Measurements from ENCODE around the gene BMAL2.

Gene BMAL2

GRCh38 chr12:27355979-27356378 is 23.3 kb downstream of the BMAL2 start:
- FAIRE-seq = no peak
- TF ChIP-seq CTCF (IDR thresholded peaks at IDR 0.05; ENCODE audit: insufficient read depth, missing control alignments) = no peak
- DNase-seq (ENCODE audit: insufficient read length, low spot score) = no peak

GRCh38 chr12:27359578-27360340 is 27.1 kb downstream of the BMAL2 start:
- DNase-seq (ENCODE audit: insufficient read length, low spot score) (no peak), FAIRE-seq (no peak)
- TF ChIP-seq CTCF (IDR thresholded peaks at IDR 0.05; ENCODE audit: insufficient read depth, missing control alignments) = no peak

- FAIRE-seq (no peak), DNase-seq (ENCODE audit: insufficient read length, low spot score) (no peak)
- TF ChIP-seq CTCF (IDR thresholded peaks at IDR 0.05; ENCODE audit: insufficient read depth, missing control alignments) = no peak
Observed at GRCh38 chr12:27361372-27361771, 28.7 kb downstream of the BMAL2 start.

- FAIRE-seq (no peak), DNase-seq (ENCODE audit: insufficient read length, low spot score) (no peak)
- no peak for TF ChIP-seq CTCF (IDR thresholded peaks at IDR 0.05; ENCODE audit: insufficient read depth, missing control alignments)
Observed at GRCh38 chr12:27366621-27367020, 34.0 kb downstream of the BMAL2 start.

- no peak for DNase-seq (ENCODE audit: insufficient read length, low spot score)
- no peak for FAIRE-seq
- TF ChIP-seq CTCF (IDR thresholded peaks at IDR 0.05; ENCODE audit: insufficient read depth, missing control alignments) = no peak
Observed at GRCh38 chr12:27367078-27367477, 34.4 kb downstream of the BMAL2 start.

- no peak for TF ChIP-seq CTCF (IDR thresholded peaks at IDR 0.05; ENCODE audit: insufficient read depth, missing control alignments)
- DNase-seq (ENCODE audit: insufficient read length, low spot score) (no peak), FAIRE-seq (no peak)
Observed at GRCh38 chr12:27382171-27382795, 49.6 kb downstream of the BMAL2 start.

All from D721Med (cell line).